Measurements from ENCODE around the gene GPR179. TPM values are rescaled to one million over a fixed set of nuclear protein-coding genes. Genes with fewer than 3 reads are reported as not detected.
A peak's percentile ranks its signal among the peaks of the same experiment; 100 is the strongest.

The GPR179 gene
- polyA plus RNA-seq, 3 donors, result not detected

DNA sequence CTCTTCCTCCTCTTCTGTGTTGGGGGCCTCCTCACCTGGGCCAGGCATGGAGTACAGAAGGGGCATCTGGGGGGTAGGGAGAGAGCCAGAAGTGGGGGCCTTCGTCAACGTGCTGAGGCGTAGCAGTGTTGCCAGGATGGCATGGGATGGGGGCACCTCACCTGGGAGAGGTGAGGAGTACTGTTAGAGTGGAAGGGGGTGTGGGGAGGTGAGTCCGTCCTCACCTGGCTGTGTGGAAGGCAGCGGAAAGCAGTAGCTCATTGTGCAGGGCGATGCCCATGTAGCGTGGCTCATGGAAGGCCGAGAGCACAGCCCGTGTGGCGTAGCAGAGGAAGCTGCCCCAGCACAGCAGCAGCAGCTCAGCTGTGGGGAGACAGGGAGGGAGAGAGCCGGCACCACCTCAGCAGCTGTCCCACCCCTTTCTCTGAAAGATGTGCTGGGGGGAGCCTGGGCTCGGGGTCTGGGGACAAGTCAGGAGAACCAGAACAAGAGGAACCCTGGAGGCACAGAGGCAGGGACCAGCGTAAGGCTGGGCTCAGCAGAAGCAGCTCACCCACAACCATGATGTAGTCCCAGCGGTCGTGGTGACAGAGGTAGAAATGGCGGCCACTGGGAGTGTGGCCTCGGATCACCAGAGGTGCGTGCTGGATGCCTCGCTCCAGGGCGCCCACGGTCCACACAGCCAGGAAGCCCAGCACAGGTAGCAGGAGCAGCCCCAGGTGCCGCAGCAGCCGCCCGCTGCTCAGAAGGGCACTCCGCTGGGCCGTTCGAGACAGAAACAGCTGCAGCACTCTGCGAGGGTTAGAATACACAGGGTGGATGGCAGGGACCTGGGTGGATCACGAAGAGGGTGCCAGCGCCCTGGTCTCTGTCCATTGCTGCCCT, 9.0 kb downstream of the GPR179 start:
- H2AFZ ChIP-seq (ENCODE audit: insufficient read depth, low read depth, low read length, poor library complexity, severe bottlenecking), result no peak overlapping the region
- Mint-ChIP-seq H3K36me3 (no peaks in the 10 kb centered on the region), H3K27ac (peak overlapping the region in 1 of 7 donors; percentile 21), H3K4me3 (no peak overlapping the region), H3K27me3 (ENCODE audit: low read depth in 3 of 3) (peaks cover 0 to 6% (median 4%) of the 10 kb centered on the region in 3 donors), H3K4me1 (no peaks in the 10 kb centered on the region), H3K9me3 (peaks cover 0 to 2% (median 0%) of the 10 kb centered on the region in 7 donors)
- no peaks in the 10 kb centered on the region for H3K79me2 ChIP-seq (ENCODE audit: insufficient read depth, low read length)
- no peak for DNase-seq
- H3K4me1 ChIP-seq (ENCODE audit: control insufficient read depth in 1 of 2, insufficient read depth in 2 of 2, low read length in 2 of 2), result no peaks in the 10 kb centered on the region
- H3K9ac ChIP-seq (ENCODE audit: insufficient read depth, low read length, poor library complexity, severe bottlenecking), result no peak overlapping the region
- no peaks in the 10 kb centered on the region for H3K36me3 ChIP-seq (replicated peaks in 1 of 2; ENCODE audit: control insufficient read depth in 1 of 2, insufficient read depth in 2 of 2, low read length in 2 of 2)
- H4K20me1 ChIP-seq (ENCODE audit: insufficient read depth, low read length), result no peaks in the 10 kb centered on the region
- H3K9me3 ChIP-seq (replicated peaks in 1 of 2; ENCODE audit: control insufficient read depth in 1 of 2, insufficient read depth in 1 of 2, low read length in 2 of 2), result no peaks in the 10 kb centered on the region
- no peak overlapping the region for H3K27ac ChIP-seq (ENCODE audit: low read depth in 1 of 2, low read length in 2 of 2)
- 91% methylated on average over 20 of the region's 30 CpGs for WGBS (ENCODE audit: insufficient coverage)
- no peak overlapping the region for H3K4me2 ChIP-seq (replicated peaks; ENCODE audit: extremely low read depth, low read length, poor library complexity, severe bottlenecking)
- intact Hi-C loops (cut with micrococcal nuclease), result no loop called here
- no peaks in the 10 kb centered on the region for H3K27me3 ChIP-seq (ENCODE audit: control insufficient read depth in 2 of 2, insufficient read depth in 2 of 2, low read length in 2 of 2)
- no peak overlapping the region for H3K4me3 ChIP-seq (replicated peaks in 1 of 3; ENCODE audit: low read depth in 2 of 3, low read length in 3 of 3)
- TF ChIP-seq, protein P1, sequence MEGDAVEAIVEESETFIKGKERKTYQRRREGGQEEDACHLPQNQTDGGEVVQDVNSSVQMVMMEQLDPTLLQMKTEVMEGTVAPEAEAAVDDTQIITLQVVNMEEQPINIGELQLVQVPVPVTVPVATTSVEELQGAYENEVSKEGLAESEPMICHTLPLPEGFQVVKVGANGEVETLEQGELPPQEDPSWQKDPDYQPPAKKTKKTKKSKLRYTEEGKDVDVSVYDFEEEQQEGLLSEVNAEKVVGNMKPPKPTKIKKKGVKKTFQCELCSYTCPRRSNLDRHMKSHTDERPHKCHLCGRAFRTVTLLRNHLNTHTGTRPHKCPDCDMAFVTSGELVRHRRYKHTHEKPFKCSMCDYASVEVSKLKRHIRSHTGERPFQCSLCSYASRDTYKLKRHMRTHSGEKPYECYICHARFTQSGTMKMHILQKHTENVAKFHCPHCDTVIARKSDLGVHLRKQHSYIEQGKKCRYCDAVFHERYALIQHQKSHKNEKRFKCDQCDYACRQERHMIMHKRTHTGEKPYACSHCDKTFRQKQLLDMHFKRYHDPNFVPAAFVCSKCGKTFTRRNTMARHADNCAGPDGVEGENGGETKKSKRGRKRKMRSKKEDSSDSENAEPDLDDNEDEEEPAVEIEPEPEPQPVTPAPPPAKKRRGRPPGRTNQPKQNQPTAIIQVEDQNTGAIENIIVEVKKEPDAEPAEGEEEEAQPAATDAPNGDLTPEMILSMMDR (IDR thresholded peaks at IDR 0.05), result no peak

DNA sequence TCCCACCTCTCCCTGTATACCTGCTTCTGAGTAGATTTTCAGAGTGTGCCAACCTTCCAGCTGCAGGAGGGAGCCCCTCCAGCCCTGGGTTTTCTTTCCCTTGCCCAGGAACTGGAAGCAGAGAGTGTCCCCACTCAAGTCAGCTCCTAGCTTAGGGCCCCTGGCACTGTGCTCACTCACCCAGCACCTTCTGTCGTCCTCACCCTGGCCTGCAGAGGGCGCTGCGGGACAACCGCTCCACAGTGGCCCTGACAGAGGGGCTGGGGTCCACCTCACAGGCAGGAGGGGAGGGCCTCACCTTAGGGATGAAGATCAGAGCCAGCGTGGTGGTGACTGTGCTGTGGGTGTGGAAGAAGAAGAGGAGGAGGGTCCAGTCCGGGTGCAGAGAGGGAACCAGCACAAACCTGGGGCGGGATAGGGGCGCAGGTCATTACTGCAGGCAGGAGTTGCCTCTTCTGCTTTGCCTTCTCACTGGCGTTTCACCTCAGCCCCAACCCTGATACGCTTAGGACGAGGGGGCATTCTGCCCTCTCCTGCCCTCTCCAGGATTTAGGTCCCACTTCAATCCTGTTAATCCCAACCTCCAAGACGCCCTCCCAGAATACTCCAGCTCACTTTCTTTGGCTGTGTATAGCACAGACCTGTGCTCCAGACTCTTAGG, 10.0 kb downstream of the GPR179 start:
- H3K9ac ChIP-seq (ENCODE audit: insufficient read depth, low read length, poor library complexity, severe bottlenecking), result no peak overlapping the region
- no peak overlapping the region for H2AFZ ChIP-seq (ENCODE audit: insufficient read depth, low read depth, low read length, poor library complexity, severe bottlenecking)
- H3K27ac ChIP-seq (ENCODE audit: low read depth in 1 of 2, low read length in 2 of 2), result no peak overlapping the region
- peak in 1 of 3 donors; percentile 22 for DNase-seq
- no peak overlapping the region for H3K4me3 Mint-ChIP-seq
- H3K4me1 Mint-ChIP-seq, result no peaks in the 10 kb centered on the region
- H3K27ac Mint-ChIP-seq, result no peak overlapping the region
- H3K9me3 Mint-ChIP-seq, result peaks cover 0 to 2% (median 0%) of the 10 kb centered on the region in 7 donors
- no peak overlapping the region for H3K4me3 ChIP-seq (replicated peaks in 1 of 3; ENCODE audit: low read depth in 2 of 3, low read length in 3 of 3)
- no peaks in the 10 kb centered on the region for H3K36me3 Mint-ChIP-seq
- H3K27me3 Mint-ChIP-seq (ENCODE audit: low read depth in 3 of 3), result peaks cover under 1 to 6% (median 4%) of the 10 kb centered on the region in 3 donors
- no peaks in the 10 kb centered on the region for H3K9me3 ChIP-seq (replicated peaks in 1 of 2; ENCODE audit: control insufficient read depth in 1 of 2, insufficient read depth in 1 of 2, low read length in 2 of 2)
- 72% methylated on average over 9 of the region's 12 CpGs for WGBS (ENCODE audit: insufficient coverage)
- no peaks in the 10 kb centered on the region for H3K79me2 ChIP-seq (ENCODE audit: insufficient read depth, low read length)
- intact Hi-C loops (cut with micrococcal nuclease), result no loop called here
- no peaks in the 10 kb centered on the region for H3K27me3 ChIP-seq (ENCODE audit: control insufficient read depth in 2 of 2, insufficient read depth in 2 of 2, low read length in 2 of 2)
- H4K20me1 ChIP-seq (ENCODE audit: insufficient read depth, low read length), result no peaks in the 10 kb centered on the region
- TF ChIP-seq, protein P1 (IDR thresholded peaks at IDR 0.05), result peak; percentile 69
- H3K36me3 ChIP-seq (replicated peaks in 1 of 2; ENCODE audit: control insufficient read depth in 1 of 2, insufficient read depth in 2 of 2, low read length in 2 of 2), result no peaks in the 10 kb centered on the region
- no peak overlapping the region for H3K4me2 ChIP-seq (replicated peaks; ENCODE audit: extremely low read depth, low read length, poor library complexity, severe bottlenecking)
- no peaks in the 10 kb centered on the region for H3K4me1 ChIP-seq (ENCODE audit: control insufficient read depth in 1 of 2, insufficient read depth in 2 of 2, low read length in 2 of 2)
